ENCODE results near the gene NPIPB2. TPM values are rescaled to one million over a fixed set of nuclear protein-coding genes. Genes with fewer than 3 reads are reported as not detected.

Gene NPIPB2
- total and polyA plus RNA-seq, 2 of the 8 experiments (the other 6 are each of a cell fraction or from before 2014, with no cell fraction given), result 7.5 to 8.3 TPM

DNA sequence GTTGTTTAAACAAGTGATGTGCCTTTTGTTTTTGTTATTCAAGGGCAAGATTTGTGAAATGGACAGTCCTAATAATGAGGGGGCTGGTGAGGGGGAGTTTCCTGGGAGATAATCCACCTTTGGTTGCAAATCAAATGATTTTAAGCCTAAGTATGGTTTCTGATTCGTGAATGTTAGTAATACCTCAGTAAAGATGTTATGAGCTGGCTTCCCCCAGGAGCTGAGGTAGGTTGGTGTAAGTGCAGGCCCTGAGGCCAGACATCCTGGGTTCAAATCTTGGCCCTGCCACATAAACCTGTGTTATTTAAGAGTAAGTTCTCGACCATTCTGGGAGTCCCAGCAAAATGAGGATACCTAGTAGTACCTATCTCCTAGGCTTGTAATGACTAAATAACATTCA, 36.2 kb upstream of the NPIPB2 start (continued):
- TF ChIP-seq RBBP5 (IDR thresholded peaks at IDR 0.05; ENCODE audit: borderline replicate concordance, low read depth, low read length) (no peak), KDM1A (IDR thresholded peaks at IDR 0.05; ENCODE audit: borderline replicate concordance, low read length) (no peak), ATF3 (IDR thresholded peaks at IDR 0.05; ENCODE audit: insufficient read depth, low read depth, low read length) (no peak), BCL11A (IDR thresholded peaks at IDR 0.05; ENCODE audit: low read depth in 2 of 2, low read length in 2 of 2) (no peak), ATF2 (IDR thresholded peaks at IDR 0.05; ENCODE audit: low read length) (no peak), E2F6 (IDR thresholded peaks at IDR 0.05) (no peak), CHD1 (IDR thresholded peaks at IDR 0.05; ENCODE audit: low read depth, low read length) (no peak)

All from H1 (cell line).